Glomerular visceral epithelial cell (primary cell): ENCODE data around the gene CCDC34.

Experiments
- DNase-seq: peaks from one replicate; pipeline ENCODE4 v3.0.0-alpha.2; 2016; ENCODE audit errors: extremely low spot score

Gene CCDC34

GRCh38 chr11:27362749-27363575 is at the start of gene CCDC34:
Gene CCDC34 (minus strand): TSS chr11:27363215. CDS start chr11:27363194, 21 bp downstream.
- DNase-seq = peak; percentile 94

GRCh38 chr11:27412192-27412691 is 49.2 kb upstream of the CCDC34 start:
- DNase-seq = no peak

- DNase-seq = no peak
These were observed 48.3 kb upstream of the CCDC34 start for GRCh38 chr11:27411328-27411727.

- no peak for DNase-seq
These were observed 47.3 kb upstream of the CCDC34 start for GRCh38 chr11:27410272-27410671.

- no peak for DNase-seq
These were observed 46.7 kb upstream of the CCDC34 start for GRCh38 chr11:27409742-27410141.

GRCh38 chr11:27409049-27409448 is 46.0 kb upstream of the CCDC34 start:
- no peak for DNase-seq

GRCh38 chr11:27408246-27408800 is 45.3 kb upstream of the CCDC34 start:
- no peak for DNase-seq

GRCh38 chr11:27406498-27407354 is 43.7 kb upstream of the CCDC34 start:
- no peak for DNase-seq

GRCh38 chr11:27405134-27405533 is 42.1 kb upstream of the CCDC34 start:
- no peak for DNase-seq

GRCh38 chr11:27404427-27404826 is 41.4 kb upstream of the CCDC34 start:
- DNase-seq = no peak

GRCh38 chr11:27403195-27403594 is 40.2 kb upstream of the CCDC34 start:
- DNase-seq = no peak

- no peak for DNase-seq
These were observed 39.4 kb upstream of the CCDC34 start for GRCh38 chr11:27402450-27402849.

GRCh38 chr11:27401833-27402316 is 38.9 kb upstream of the CCDC34 start:
- no peak for DNase-seq

- DNase-seq = no peak
These were observed 38.3 kb upstream of the CCDC34 start for GRCh38 chr11:27401280-27401832.

- no peak for DNase-seq
These were observed 35.4 kb upstream of the CCDC34 start for GRCh38 chr11:27398400-27398770.

GRCh38 chr11:27397624-27398399 is 34.8 kb upstream of the CCDC34 start:
- no peak for DNase-seq

GRCh38 chr11:27396259-27396839 is 33.3 kb upstream of the CCDC34 start:
- DNase-seq = no peak

GRCh38 chr11:27395556-27396258 is 32.7 kb upstream of the CCDC34 start:
- DNase-seq = peak; percentile 60

- DNase-seq = no peak
These were observed 31.8 kb upstream of the CCDC34 start for GRCh38 chr11:27394781-27395228.
